Mesendoderm (in vitro differentiated cells): Measurements from ENCODE around the gene PBX2.

ENCODE experiments used
- DNase-seq: peaks from one replicate; pipeline ENCODE4 v3.0.0; 2013
- H2AK5ac ChIP-seq: 2 replicates; pipeline ENCODE4 v1.6.1; 2013; ENCODE audit warnings: low read length, inconsistent platforms
- H2BK120ac ChIP-seq: 2 replicates; pipeline ENCODE4 v1.6.1; 2013; ENCODE audit warnings: low read depth, mild to moderate bottlenecking, low read length, moderate library complexity, mixed read lengths
- H2BK15ac ChIP-seq: replicated peaks from 2 replicates; pipeline ENCODE4 v1.6.1; 2013; ENCODE audit warnings: low read depth, mild to moderate bottlenecking, moderate library complexity
- H2BK5ac ChIP-seq: 2 replicates; pipeline ENCODE4 v1.6.1; 2013; ENCODE audit warnings: low read length, inconsistent platforms
- H3K18ac ChIP-seq: 2 replicates; pipeline ENCODE4 v1.6.1; 2013; ENCODE audit warnings: mild to moderate bottlenecking, low read length, mixed read lengths
- H3K23ac ChIP-seq: one replicate; pipeline ENCODE4 v1.6.1; 2013; ENCODE audit warnings: low read length
- H3K27ac ChIP-seq: 2 replicates; pipeline ENCODE4 v1.5.1; 2013; ENCODE audit warnings: low read depth, mild to moderate bottlenecking, inconsistent platforms, low read length, moderate library complexity
- H3K27me3 ChIP-seq: 2 replicates; pipeline ENCODE4 v1.6.1; 2013; ENCODE audit warnings: low read length, control low read depth, mild to moderate bottlenecking, inconsistent platforms; ENCODE audit not compliant: insufficient read depth, poor library complexity
- H3K36me3 ChIP-seq: 2 replicates; pipeline ENCODE4 v1.6.1; 2013; ENCODE audit warnings: low read length, inconsistent platforms; ENCODE audit not compliant: control insufficient read depth, insufficient read depth
- H3K4ac ChIP-seq: one replicate; pipeline ENCODE4 v1.6.1; 2013; ENCODE audit warnings: low read depth, mild to moderate bottlenecking, low read length, moderate library complexity
- H3K4me1 ChIP-seq: 2 replicates; pipeline ENCODE4 v1.6.1; 2013; ENCODE audit warnings: low read depth, low read length, inconsistent platforms; ENCODE audit not compliant: control insufficient read depth
- H3K4me2 ChIP-seq: 2 replicates; pipeline ENCODE4 v1.6.1; 2013; ENCODE audit warnings: low read length
- H3K4me3 ChIP-seq: 2 replicates; pipeline ENCODE4 v1.5.1; 2013; ENCODE audit warnings: mild to moderate bottlenecking, low read length
- H3K56ac ChIP-seq: one replicate; pipeline ENCODE4 v1.6.1; 2013; ENCODE audit warnings: low read length
- H3K79me1 ChIP-seq: 2 replicates; pipeline ENCODE4 v1.6.1; 2013; ENCODE audit warnings: low read length, inconsistent platforms
- H3K79me2 ChIP-seq: 2 replicates; pipeline ENCODE4 v1.6.1; 2013; ENCODE audit warnings: mild to moderate bottlenecking, low read length; ENCODE audit not compliant: control insufficient read depth, insufficient read depth
- H3K9ac ChIP-seq: 2 replicates; pipeline ENCODE4 v1.6.1; 2013; ENCODE audit warnings: low read length, inconsistent platforms
- H4K5ac ChIP-seq: one replicate; pipeline ENCODE4 v1.6.1; 2013; ENCODE audit warnings: low read length
- H4K8ac ChIP-seq: one replicate; pipeline ENCODE4 v1.6.1; 2013; ENCODE audit warnings: low read depth, mild to moderate bottlenecking, control low read depth, low read length, moderate library complexity
- WGBS: extraction: QIAGEN DNeasy Blood & Tissue Kit; methylation state at CpG from one replicate; pipeline ENCODE4 v1.1.7; 2013; ENCODE audit warnings: low lambda C conversion rate, missing lambda C conversion rate; ENCODE audit not compliant: insufficient coverage; ENCODE audit errors: extremely low coverage; 5-methylcytosine and 5-hydroxymethylcytosine counted together

PBX2 gene

GRCh38 chr6:32154514-32155161 is 35.4 kb downstream of the PBX2 start:
- Histone ChIP-seq H3K36me3 (peaks cover 2% of the 10 kb centered on the region), H3K4ac (no peak overlapping the region), H3K9ac (peak overlapping the region; percentile 96), H4K5ac (no peak overlapping the region), H3K27ac (peak overlapping the region; percentile 62), H3K79me2 (no peaks in the 10 kb centered on the region), H4K8ac (no peak overlapping the region), H2BK15ac (no peak overlapping the region), H2BK120ac (no peak overlapping the region), H3K56ac (peak overlapping the region; percentile 97), H3K4me3 (peak overlapping the region; percentile 95), H2AK5ac (no peak overlapping the region), H3K4me1 (peaks cover 15% of the 10 kb centered on the region), H3K4me2 (peak overlapping the region; percentile 95), H3K23ac (no peak overlapping the region), H3K27me3 (no peaks in the 10 kb centered on the region), H2BK5ac (no peak overlapping the region), H3K18ac (no peak overlapping the region), H3K79me1 (peaks cover 8% of the 10 kb centered on the region)
- no CpG with 5 or more reads among the region's 34 CpGs for WGBS
- DNase-seq: peak; percentile 90

- Histone ChIP-seq H2BK5ac (peak within 1 kb of the TSS; percentile 84), H3K9ac (peak within 1 kb of the TSS; percentile 96), H3K18ac (peak within 1 kb of the TSS; percentile 45), H3K23ac (peak within 1 kb of the TSS; percentile 99), H3K36me3 (peaks cover 2% of the 10 kb centered on the region), H3K79me2 (no peaks in the 10 kb centered on the region), H3K4me1 (peaks cover 15% of the 10 kb centered on the region), H2BK120ac (peak within 1 kb of the TSS; percentile 34), H3K4me3 (peak within 1 kb of the TSS; percentile 95), H3K56ac (peak within 1 kb of the TSS; percentile 97), H3K27me3 (no peaks in the 10 kb centered on the region), H4K8ac (no peak within 1 kb of the TSS), H2BK15ac (no peak within 1 kb of the TSS), H3K4ac (peak within 1 kb of the TSS; percentile 67), H3K4me2 (peak within 1 kb of the TSS; percentile 97), H3K27ac (peak within 1 kb of the TSS; percentile 82), H3K79me1 (peaks cover 8% of the 10 kb centered on the region), H4K5ac (peak within 1 kb of the TSS; percentile 71), H2AK5ac (peak within 1 kb of the TSS; percentile 85)
- no CpG with 5 or more reads among the region's 52 CpGs for WGBS
- DNase-seq: peak; percentile 98
Observed at GRCh38 chr6:32153564-32154513, 36.2 kb downstream of the PBX2 start, which contains the start of gene PPT2. TSS of gene PPT2 (plus strand) at chr6:32154141. CDS start at chr6:32154595, 454 bp downstream.

DNA sequence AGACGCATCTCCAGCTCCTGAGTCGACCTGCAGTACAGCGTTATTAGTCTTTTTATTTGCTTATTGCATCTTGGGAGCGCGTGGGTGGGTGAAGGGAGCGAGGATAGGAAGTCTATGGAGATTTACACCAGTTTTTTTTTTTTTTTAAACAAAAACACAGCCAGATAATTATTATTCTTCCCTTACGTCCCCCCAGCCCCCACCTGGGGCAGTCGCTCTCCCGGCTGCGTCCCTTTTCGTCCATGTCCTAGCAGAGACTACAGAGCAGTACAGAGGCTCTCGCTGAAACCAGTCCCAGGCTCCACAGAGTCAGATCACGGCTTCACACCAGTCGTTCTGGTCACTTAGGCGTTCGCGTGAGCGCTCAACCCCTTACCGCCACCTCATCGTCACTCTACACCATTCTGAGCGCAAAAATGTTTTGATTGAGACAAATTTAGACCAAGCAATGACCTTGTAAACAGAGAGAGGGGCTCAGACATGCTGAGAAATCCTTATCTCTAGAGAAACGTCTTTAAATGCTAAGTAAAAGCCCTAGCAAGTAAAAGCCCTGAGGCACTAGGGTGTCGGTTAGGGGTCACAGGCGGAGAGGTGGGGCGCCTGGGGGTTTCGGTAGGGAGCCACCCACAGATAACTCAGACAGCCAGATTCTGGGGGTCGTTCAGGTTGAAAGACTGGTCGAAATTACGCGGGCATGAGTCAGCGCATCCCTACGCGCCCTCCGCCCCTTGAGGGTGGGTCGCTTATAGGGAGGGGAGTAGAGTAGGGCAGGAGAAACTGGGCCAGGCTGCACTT is 37.0 kb downstream of the PBX2 start:
- WGBS: no CpG with 5 or more reads among the region's 35 CpGs
- DNase-seq: peak; percentile 89
- H3K27ac ChIP-seq: peak overlapping the region; percentile 82
- H3K4me2 ChIP-seq: peak overlapping the region; percentile 97
- H3K18ac ChIP-seq: peak overlapping the region; percentile 45
- H3K79me2 ChIP-seq: no peaks in the 10 kb centered on the region
- peak overlapping the region; percentile 34 for H2BK120ac ChIP-seq
- H3K27me3 ChIP-seq: no peaks in the 10 kb centered on the region
- H2BK5ac ChIP-seq: peak overlapping the region; percentile 73
- peak overlapping the region; percentile 97 for H3K56ac ChIP-seq
- H2BK15ac ChIP-seq: no peak overlapping the region
- H3K4me1 ChIP-seq: peaks cover 15% of the 10 kb centered on the region
- H3K4me3 ChIP-seq: peak overlapping the region; percentile 95
- peak overlapping the region; percentile 71 for H4K5ac ChIP-seq
- peak overlapping the region; percentile 85 for H2AK5ac ChIP-seq
- H4K8ac ChIP-seq: no peak overlapping the region
- H3K9ac ChIP-seq: peak overlapping the region; percentile 96
- H3K36me3 ChIP-seq: peaks cover 2% of the 10 kb centered on the region
- peak overlapping the region; percentile 67 for H3K4ac ChIP-seq
- peak overlapping the region; percentile 99 for H3K23ac ChIP-seq
- peaks cover 8% of the 10 kb centered on the region for H3K79me1 ChIP-seq

DNA sequence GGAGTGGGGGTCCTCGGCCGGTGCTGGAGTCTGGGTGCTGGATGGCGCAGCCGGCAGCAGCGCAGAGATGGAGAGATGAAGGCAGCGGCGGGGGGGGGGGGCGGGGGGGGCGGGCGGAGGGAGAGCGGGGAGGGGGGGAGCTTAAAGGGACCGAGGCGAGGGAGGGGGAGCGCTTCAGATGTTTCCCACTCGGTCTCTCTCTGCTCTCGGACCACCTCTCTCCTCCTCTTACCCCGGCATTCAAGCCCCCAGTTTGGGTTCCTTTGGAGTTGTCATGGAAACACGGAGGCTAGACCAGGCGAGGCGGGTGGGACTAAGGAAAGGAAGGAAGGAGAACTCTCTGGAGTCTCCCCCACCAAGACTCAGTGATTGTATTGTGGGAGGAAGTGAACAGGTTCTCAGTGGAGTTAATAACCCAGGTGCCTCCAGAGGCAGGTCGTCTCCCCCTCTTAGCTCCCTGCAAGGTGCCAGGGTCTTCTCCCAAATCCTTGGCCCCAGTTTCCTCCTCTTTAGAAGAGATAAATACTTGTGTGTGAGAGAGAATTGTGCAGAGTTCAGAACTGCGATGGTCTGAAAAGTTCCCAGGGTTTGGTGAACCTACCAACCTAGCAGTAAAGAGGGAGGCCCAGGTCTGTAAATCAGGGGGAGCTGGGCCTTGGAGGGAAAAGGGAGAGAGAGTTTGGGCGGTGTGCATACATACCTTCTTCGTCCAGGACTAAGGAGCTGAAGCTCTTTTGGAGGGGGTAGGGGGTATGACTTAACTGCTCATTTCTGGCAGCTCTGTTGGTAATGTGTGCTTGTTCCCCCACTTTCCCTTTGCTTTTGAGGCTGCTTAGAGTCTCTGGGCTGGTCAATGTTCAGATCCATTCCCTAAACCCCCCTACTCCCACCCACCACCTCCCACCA is 37.9 kb downstream of the PBX2 start, which contains the start of gene PRRT1:
Gene PRRT1 (minus strand): TSS at position 77 of the 906 bp plus-strand sequence. CDS start 112 bp downstream, outside the sequence.
- peaks cover 2% of the 10 kb centered on the region for H3K36me3 ChIP-seq
- no peaks in the 10 kb centered on the region for H3K79me2 ChIP-seq
- no peaks in the 10 kb centered on the region for H3K27me3 ChIP-seq
- DNase-seq: peak; percentile 60
- WGBS: no CpG with 5 or more reads among the region's 24 CpGs
- peak within 1 kb of the TSS; percentile 96 for H3K9ac ChIP-seq
- H4K5ac ChIP-seq: peak within 1 kb of the TSS; percentile 71
- peak within 1 kb of the TSS; percentile 82 for H2AK5ac ChIP-seq
- H3K56ac ChIP-seq: peak within 1 kb of the TSS; percentile 97
- no peak within 1 kb of the TSS for H2BK5ac ChIP-seq
- H3K79me1 ChIP-seq: peaks cover 8% of the 10 kb centered on the region
- peak within 1 kb of the TSS; percentile 99 for H3K23ac ChIP-seq
- no peak within 1 kb of the TSS for H3K4me3 ChIP-seq
- peak within 1 kb of the TSS; percentile 65 for H3K4ac ChIP-seq
- H3K4me2 ChIP-seq: peak within 1 kb of the TSS; percentile 97
- H3K4me1 ChIP-seq: peaks cover 15% of the 10 kb centered on the region
- no peak within 1 kb of the TSS for H2BK15ac ChIP-seq
- no peak within 1 kb of the TSS for H2BK120ac ChIP-seq
- no peak within 1 kb of the TSS for H3K27ac ChIP-seq
- H3K18ac ChIP-seq: peak within 1 kb of the TSS; percentile 45
- H4K8ac ChIP-seq: no peak within 1 kb of the TSS
